Esophagus muscularis mucosa (tissue), 4 donors: ENCODE data around the gene AFF3. TPM values are rescaled to one million over a fixed set of nuclear protein-coding genes. Genes with fewer than 3 reads are reported as not detected.

Experiments used
- DNase-seq: peaks from one replicate; pipeline ENCODE4 v3.0.0-alpha.2; 2017; ENCODE audit errors: extremely low spot score
- H3K27ac ChIP-seq, 4 donors: fragments of 200-600 bp; sonication (generic); replicated peaks in 1 of 4; 1 replicate in 3 of 4; 2 replicates in 1 of 4; pipeline ENCODE4 v1.5.1; 2016 to 2019; ENCODE audit warnings: mild to moderate bottlenecking in 1 of 4
- H3K27me3 ChIP-seq, 4 donors: fragments of 200-600 bp; sonication (generic); one replicate each; pipeline versions ENCODE4 v1.5.1 to v1.6.0; 2016 to 2019
- H3K36me3 ChIP-seq, 4 donors: fragments of 200-600 bp; sonication (generic); one replicate each; pipeline ENCODE4 v1.5.1; 2016 to 2019
- H3K4me1 ChIP-seq, 4 donors: fragments of 200-600 bp; sonication (generic); one replicate each; pipeline ENCODE4 v1.5.1; 2016 to 2019
- H3K4me3 ChIP-seq, 4 donors: fragments of 200-600 bp; sonication (generic); 1 replicate in 2 of 4; 2 replicates in 2 of 4; pipeline ENCODE4 v1.5.1; 2016 to 2019; ENCODE audit warnings: mild to moderate bottlenecking in 4 of 4, moderate library complexity in 1 of 4
- H3K9me3 ChIP-seq, 4 donors: fragments of 200-600 bp; sonication (generic); 1 replicate in 3 of 4; 2 replicates in 1 of 4; pipeline ENCODE4 v1.5.1; 2016 to 2019
- EP300 ChIP-seq: sonication (generic); formaldehyde crosslinking; IDR thresholded peaks from one replicate; pipeline ENCODE4 v1.6.1; 2017; ENCODE audit warnings: antibody characterized with exemption
- POLR2A ChIP-seq: fragments of 450-650 bp; IDR thresholded peaks from one replicate; pipeline ENCODE4 v1.6.1; 2017; ENCODE audit warnings: antibody characterized with exemption, moderate library complexity, mild to moderate bottlenecking, low read depth
- POLR2AphosphoS5 ChIP-seq, 2 donors: sonication (generic); formaldehyde crosslinking; IDR thresholded peaks; one replicate each; pipeline ENCODE4 v1.6.1; 2017; ENCODE audit warnings: antibody characterized with exemption in 2 of 2
- WGBS: methylation state at CpG from one replicate; pipeline ENCODE4 v1.1.5; 2018; 5-methylcytosine and 5-hydroxymethylcytosine counted together
- intact Hi-C: fragments of 100-400 bp; cut with DNase I; formaldehyde crosslinking; loops from one replicate; pipeline ENCODE4 v1.15.1; 2023
- total RNA-seq, 4 donors: library from RNA; depleted of rRNA; stranded (reverse); fragments of >200 nt; gene quantifications; one replicate each; pipeline versions ENCODE4 v1.1.0 to v1.2.1, GENCODE V29; 2016
- TF ChIP-seq, protein P1 (sequence below), 3 experiments: fragments of 200-600 bp in 2 of 3; fragments of 450-650 bp in 1 of 3; sonication (generic) in 2 of 3; IDR thresholded peaks; one replicate each; pipeline ENCODE4 v1.5.1; 2017 to 2019; ENCODE audit warnings: antibody characterized with exemption in 3 of 3, mild to moderate bottlenecking in 2 of 3, moderate library complexity in 1 of 3

Gene AFF3
- total RNA-seq, 4 donors from 2014 or later: 36.4 to 99.5 (median 56.9) TPM

GRCh38 chr2:99865818-99866676 is 276.3 kb downstream of the AFF3 start:
- WGBS: 80% methylated on average over 9 of the region's 9 CpGs
- TF ChIP-seq POLR2A (no peak), POLR2AphosphoS5 (IDR thresholded peaks at IDR 0.05) (no peak), EP300 (no peak)
- TF ChIP-seq, protein P1, sequence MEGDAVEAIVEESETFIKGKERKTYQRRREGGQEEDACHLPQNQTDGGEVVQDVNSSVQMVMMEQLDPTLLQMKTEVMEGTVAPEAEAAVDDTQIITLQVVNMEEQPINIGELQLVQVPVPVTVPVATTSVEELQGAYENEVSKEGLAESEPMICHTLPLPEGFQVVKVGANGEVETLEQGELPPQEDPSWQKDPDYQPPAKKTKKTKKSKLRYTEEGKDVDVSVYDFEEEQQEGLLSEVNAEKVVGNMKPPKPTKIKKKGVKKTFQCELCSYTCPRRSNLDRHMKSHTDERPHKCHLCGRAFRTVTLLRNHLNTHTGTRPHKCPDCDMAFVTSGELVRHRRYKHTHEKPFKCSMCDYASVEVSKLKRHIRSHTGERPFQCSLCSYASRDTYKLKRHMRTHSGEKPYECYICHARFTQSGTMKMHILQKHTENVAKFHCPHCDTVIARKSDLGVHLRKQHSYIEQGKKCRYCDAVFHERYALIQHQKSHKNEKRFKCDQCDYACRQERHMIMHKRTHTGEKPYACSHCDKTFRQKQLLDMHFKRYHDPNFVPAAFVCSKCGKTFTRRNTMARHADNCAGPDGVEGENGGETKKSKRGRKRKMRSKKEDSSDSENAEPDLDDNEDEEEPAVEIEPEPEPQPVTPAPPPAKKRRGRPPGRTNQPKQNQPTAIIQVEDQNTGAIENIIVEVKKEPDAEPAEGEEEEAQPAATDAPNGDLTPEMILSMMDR (IDR thresholded peaks at IDR 0.05): no peak
- DNase-seq: no peak
- intact Hi-C loops: no loop called here
- peaks cover 0 to 29% (median 20%) of the 10 kb centered on the region in 4 donors for H3K4me1 ChIP-seq
- no peak overlapping the region for H3K4me3 ChIP-seq
- no peaks in the 10 kb centered on the region for H3K36me3 ChIP-seq
- no peak overlapping the region for H3K27ac ChIP-seq
- no peaks in the 10 kb centered on the region for H3K27me3 ChIP-seq
- H3K9me3 ChIP-seq: no peaks in the 10 kb centered on the region

DNA sequence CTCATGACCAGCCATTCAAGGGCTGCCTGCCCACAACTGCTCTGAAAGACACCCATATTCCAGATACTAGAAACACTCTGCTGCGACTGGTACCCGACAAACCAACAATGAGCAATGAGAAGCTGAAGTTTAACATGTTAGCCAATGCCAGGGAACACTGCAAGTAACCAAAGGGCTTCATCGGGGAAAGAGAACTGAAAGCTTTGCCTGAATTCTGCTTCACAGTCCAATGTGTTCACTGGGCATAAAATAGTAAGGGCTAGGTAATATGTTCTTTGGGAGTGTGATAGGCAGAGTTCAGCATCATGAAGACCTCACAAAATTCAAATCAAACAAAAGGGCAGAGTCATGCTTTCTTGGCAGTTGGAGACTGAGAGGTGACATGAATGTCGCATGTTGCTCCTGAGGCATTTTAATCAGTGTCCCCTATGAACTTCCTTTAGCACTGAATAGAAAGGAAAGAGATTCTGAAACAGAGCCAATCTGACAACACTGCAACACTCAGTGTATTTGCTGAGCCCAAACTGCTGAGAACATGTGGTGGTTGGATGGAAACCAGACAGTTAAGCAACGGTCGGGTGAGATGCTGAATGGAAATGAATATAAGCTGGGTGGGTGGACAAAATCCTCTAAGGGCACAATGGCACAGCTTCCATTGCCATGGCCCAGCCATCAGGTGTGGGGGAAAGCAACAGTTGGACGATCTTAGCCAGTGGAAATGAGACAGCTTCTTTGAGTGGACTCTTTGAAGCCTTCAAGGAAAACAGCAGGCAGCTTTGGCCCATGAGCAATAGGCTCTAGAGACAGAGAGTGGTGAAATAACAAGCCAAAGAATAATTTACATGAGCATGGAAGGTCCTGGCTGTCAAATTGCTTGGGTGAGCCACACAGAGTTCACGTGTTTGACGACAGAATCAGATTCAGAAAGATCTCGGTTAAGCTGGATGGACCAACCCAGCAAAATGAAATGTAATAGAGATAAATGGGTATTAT is 277.5 kb downstream of the AFF3 start:
- peaks cover 0 to 34% (median 23%) of the 10 kb centered on the region in 4 donors for H3K4me1 ChIP-seq
- intact Hi-C loops: no loop called here
- H3K4me3 ChIP-seq: no peak overlapping the region
- H3K9me3 ChIP-seq: no peaks in the 10 kb centered on the region
- H3K27me3 ChIP-seq: no peaks in the 10 kb centered on the region
- TF ChIP-seq, protein P1 (IDR thresholded peaks at IDR 0.05): no peak
- no peak for TF ChIP-seq EP300
- TF ChIP-seq POLR2AphosphoS5 (IDR thresholded peaks at IDR 0.05): no peak
- TF ChIP-seq POLR2A: no peak
- no peak for DNase-seq
- 69% methylated on average over 10 of the region's 10 CpGs for WGBS
- H3K27ac ChIP-seq: peak overlapping the region in 1 of 4 donors; percentile 23
- no peaks in the 10 kb centered on the region for H3K36me3 ChIP-seq

DNA sequence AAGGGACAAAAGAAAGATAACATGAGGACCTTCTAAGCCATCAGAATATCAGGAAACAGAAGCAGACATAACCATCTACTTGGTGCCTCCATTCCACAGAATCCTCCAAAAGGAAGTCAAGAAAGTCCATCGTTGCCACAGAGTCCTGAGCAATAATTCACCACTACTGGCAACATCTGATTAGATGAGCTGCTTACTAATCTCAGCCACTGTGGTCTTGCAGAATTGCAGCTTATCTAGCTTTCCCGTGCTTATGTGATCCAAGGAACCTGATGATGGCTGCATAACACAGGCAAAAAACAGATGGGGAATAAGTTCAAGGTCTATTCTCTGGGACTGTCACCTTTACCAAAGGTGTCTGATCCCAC is 278.5 kb downstream of the AFF3 start:
- Histone ChIP-seq H3K27ac (no peak overlapping the region), H3K36me3 (no peaks in the 10 kb centered on the region), H3K27me3 (no peaks in the 10 kb centered on the region), H3K4me3 (no peak overlapping the region), H3K9me3 (no peaks in the 10 kb centered on the region), H3K4me1 (peaks cover 0 to 43% (median 28%) of the 10 kb centered on the region in 4 donors)
- TF ChIP-seq POLR2A (no peak), POLR2AphosphoS5 (IDR thresholded peaks at IDR 0.05) (no peak), EP300 (no peak)
- TF ChIP-seq, protein P1 (IDR thresholded peaks at IDR 0.05): no peak
- intact Hi-C loops: no loop called here
- WGBS: 85% methylated on average over 2 of the region's 2 CpGs
- no peak for DNase-seq

GRCh38 chr2:99863236-99863902 is 279.0 kb downstream of the AFF3 start:
- no peak for DNase-seq
- intact Hi-C loops: no loop called here
- Histone ChIP-seq H3K27me3 (no peaks in the 10 kb centered on the region), H3K27ac (no peak overlapping the region), H3K9me3 (no peaks in the 10 kb centered on the region), H3K36me3 (no peaks in the 10 kb centered on the region), H3K4me3 (no peak overlapping the region), H3K4me1 (peaks cover 0 to 47% (median 33%) of the 10 kb centered on the region in 4 donors)
- TF ChIP-seq POLR2A: no peak
- TF ChIP-seq, protein P1 (IDR thresholded peaks at IDR 0.05): no peak
- no peak for TF ChIP-seq POLR2AphosphoS5 (IDR thresholded peaks at IDR 0.05)
- TF ChIP-seq EP300: no peak
- WGBS: 92% methylated on average over 4 of the region's 4 CpGs
